IPS-15b (cell line): ENCODE results near the gene COQ8A.
"Not testable (repeated sequence)": the region's sequence is repeated elsewhere in the genome, so short reads cannot be mapped to it uniquely, and the experiment has no call there.

Source experiments
- H3K27me3 ChIP-seq: one replicate; pipeline ENCODE4 v1.6.1; 2013; ENCODE audit warnings: low read length; ENCODE audit not compliant: control insufficient read depth, insufficient read depth
- H3K36me3 ChIP-seq: one replicate; pipeline ENCODE4 v1.6.1; 2013; ENCODE audit warnings: low read length; ENCODE audit not compliant: control insufficient read depth, insufficient read depth
- H3K4me1 ChIP-seq: one replicate; pipeline ENCODE4 v1.6.1; 2013; ENCODE audit warnings: mild to moderate bottlenecking, low read length; ENCODE audit not compliant: control insufficient read depth, insufficient read depth
- H3K4me3 ChIP-seq: one replicate; pipeline ENCODE4 v1.5.1; 2013; ENCODE audit warnings: low read depth, low read length
- H3K9ac ChIP-seq: one replicate; pipeline ENCODE4 v1.6.1; 2013; ENCODE audit warnings: low read depth, mild to moderate bottlenecking, low read length
- H3K9me3 ChIP-seq: one replicate; pipeline ENCODE4 v1.6.1; 2013; ENCODE audit warnings: mild to moderate bottlenecking, low read length; ENCODE audit not compliant: control insufficient read depth, insufficient read depth

Gene COQ8A

DNA sequence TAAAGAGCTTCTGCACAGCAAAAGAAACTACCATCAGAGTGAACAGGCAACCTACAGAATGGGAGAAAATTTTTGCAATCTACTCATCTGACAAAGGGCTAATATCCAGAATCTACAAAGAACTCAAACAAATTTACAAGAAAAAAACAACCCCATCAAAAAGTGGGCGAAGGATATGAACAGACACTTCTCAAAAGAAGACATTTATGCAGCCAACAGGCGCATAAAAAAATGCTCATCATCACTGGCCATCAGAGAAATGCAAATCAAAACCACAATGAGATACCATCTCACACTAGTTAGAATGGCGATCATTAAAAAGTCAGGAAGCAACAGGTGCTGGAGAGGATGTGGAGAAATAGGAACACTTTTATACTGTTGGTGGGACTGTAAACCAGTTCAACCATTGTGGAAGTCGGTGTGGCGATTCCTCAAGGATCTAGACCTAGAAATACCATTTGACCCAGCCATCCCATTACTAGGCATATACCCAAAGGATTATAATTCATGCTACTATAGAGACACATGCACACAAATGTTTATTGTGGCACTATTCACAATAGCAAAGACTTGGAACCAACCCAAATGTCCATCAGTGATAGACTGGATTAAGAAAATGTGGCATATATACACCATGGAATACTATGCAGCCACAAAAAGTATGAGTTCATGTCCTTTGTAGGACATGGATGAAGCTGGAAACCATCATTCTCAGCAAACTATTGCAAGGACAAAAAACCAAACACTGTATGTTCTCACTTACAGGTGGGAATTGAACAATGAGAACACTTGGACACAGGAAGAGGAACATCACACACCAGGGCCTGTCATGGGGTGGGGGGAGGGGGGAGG lies 10.6 kb upstream of the COQ8A start:
- not testable (repeated sequence) for H3K4me3 ChIP-seq, H3K4me1 ChIP-seq, H3K9ac ChIP-seq, H3K27me3 ChIP-seq, H3K9me3 ChIP-seq, H3K36me3 ChIP-seq

DNA sequence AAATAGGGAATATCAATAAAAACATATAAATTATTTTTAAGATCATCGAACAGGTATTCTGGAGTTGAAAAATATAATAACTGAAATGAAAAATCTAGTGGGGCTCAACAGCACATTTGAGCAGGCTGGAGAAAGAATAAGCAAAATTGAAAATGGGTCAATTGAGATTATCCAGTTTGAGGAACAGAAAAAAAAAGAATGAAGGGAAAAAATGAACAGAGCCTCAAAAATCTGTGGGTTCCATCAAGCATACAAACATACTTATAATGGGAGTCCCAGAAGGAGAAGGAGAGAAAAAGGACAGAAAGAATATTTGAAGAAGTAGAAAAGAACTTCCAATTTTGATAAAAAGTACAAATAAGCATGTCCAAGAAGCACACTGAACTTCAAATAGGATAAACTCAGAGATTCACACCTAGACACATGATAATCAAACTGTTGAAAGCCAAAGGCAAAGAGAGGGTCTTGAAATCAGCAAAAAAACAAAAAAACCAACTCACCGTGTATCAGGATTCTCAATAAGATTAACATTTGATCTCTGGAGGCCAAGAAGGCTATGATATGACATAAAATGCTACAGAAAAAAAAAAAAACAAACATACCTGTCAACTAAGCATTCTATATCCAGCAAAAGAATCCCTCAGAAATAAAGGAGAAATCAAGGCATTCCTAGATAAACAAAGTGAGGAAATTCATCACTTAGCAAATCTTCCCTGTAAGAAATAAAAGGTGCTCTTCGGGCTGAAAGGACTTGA lies 5.4 kb upstream of the COQ8A start:
- Histone ChIP-seq H3K36me3 (no peaks in the 10 kb centered on the region), H3K9me3 (no peaks in the 10 kb centered on the region), H3K9ac (no peak overlapping the region), H3K4me1 (no peaks in the 10 kb centered on the region), H3K4me3 (no peak overlapping the region), H3K27me3 (no peaks in the 10 kb centered on the region)

DNA sequence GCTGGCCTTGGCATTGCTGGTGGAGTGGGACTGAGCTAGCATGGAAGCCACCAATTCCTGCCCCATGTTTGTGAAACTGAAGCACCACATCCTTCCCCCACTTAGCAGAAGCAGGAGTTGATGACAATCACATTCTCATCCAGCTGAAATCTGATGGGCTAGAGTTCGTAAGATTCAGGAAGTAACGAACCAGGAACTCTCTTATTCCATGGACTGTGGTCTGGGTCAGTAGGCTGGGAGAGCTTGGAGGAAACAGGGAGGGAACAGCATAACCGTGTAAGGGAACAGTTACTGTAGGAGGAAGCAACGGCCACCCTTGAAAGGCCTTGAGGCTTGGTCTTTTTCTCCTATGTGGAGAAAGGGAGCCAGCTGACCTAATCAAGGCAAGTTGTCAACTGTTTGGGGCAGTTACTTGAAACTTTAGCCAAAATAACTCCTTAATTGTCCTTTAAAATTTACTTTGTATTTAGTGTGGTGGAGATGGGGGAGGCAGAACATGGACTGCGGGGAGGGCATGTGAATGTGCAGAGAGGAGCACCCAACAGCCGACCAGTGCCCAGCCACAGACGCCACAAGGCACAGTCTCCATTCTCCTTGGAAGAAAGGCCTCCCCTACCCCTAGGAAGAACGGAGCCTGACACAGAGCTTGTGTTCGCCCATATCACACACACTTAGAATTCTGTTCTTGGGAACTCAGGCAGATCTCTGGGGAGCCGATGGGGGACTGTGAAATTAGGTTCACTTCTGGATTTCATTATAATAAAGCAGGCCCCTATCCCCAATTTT lies 2.0 kb upstream of the COQ8A start:
- H3K4me1 ChIP-seq = no peaks in the 10 kb centered on the region
- H3K9me3 ChIP-seq = no peaks in the 10 kb centered on the region
- H3K4me3 ChIP-seq = no peak overlapping the region
- H3K36me3 ChIP-seq = no peaks in the 10 kb centered on the region
- H3K9ac ChIP-seq = no peak overlapping the region
- peaks cover 7% of the 10 kb centered on the region for H3K27me3 ChIP-seq

DNA sequence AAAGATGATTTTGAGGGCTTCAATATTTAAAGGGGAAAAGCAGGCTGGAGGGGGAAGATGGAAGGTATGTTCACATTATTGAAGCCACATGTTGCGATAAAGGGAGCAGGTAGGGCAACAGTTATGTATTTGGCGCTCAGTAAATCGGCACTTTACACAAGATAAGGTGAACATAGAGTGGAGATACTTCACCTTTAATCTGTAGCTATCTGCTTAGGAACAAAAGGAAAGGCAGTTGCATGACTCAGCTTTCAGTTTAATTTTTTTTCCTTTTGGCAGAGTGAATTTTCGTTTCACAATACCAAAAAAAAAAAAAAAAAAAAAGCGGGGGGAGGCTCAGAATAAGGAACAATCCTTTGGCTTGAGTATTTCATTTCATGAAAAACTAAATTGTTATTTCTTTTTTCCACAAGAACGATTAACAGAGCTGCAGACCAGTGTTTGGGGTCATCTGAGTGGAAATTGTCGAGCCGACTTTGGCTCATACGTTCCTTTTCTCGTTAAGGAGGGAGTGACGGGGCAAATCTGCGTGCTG lies 1.1 kb upstream of the COQ8A start:
- Histone ChIP-seq H3K4me1 (no peaks in the 10 kb centered on the region), H3K9me3 (no peaks in the 10 kb centered on the region), H3K27me3 (peaks cover 7% of the 10 kb centered on the region), H3K4me3 (peak overlapping the region; percentile 60), H3K9ac (no peak overlapping the region), H3K36me3 (no peaks in the 10 kb centered on the region)

DNA sequence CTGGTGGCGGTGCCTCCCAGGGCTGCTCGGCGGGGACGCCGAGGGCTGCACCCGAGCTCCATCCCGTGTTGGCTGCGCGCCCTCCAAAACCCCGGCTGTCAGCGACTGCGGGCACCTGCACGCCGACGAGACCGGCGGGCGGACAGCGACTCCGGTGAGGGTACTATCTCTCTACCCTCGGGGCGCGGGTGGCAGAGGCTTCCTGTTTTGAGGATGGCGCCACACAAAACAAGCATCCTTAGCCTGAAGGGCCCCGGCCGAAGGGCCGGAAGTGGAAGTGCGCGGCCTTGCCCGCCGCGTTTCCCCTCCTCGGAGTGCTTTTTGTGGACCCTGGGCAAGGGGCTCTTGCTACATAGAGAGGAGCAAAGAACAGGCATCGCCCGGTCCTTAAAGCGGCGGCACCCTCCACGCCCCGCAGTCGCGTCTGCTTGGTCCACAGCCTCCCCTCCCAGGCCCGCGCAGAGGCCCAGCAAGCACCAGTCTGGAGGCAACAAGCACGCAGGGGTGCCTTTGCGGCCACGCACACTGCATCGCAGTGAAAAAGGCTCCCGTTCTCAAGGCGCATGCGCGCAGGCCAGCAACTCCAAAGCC lies 561 bp upstream of the COQ8A start:
- Histone ChIP-seq H3K4me1 (no peaks in the 10 kb centered on the region), H3K36me3 (no peaks in the 10 kb centered on the region), H3K27me3 (peaks cover 7% of the 10 kb centered on the region), H3K4me3 (peak overlapping the region; percentile 60), H3K9ac (no peak overlapping the region), H3K9me3 (no peaks in the 10 kb centered on the region)

DNA sequence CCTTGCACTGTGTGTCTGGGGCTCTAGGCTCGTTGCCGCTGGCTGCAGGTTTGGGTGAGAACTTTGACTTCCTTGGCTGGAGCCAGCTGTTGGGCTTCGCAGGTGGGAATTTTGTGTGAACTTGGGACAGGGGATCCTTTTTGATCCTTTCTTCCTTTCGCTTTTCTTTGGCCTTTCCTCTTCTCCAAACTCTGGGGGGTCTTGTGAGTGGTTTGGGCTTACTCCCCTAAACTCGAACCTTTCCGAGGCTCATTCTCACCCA lies 643 bp downstream of the COQ8A start:
- no peaks in the 10 kb centered on the region for H3K36me3 ChIP-seq
- H3K4me3 ChIP-seq = peak overlapping the region; percentile 44
- no peak overlapping the region for H3K9ac ChIP-seq
- H3K4me1 ChIP-seq = no peaks in the 10 kb centered on the region
- no peaks in the 10 kb centered on the region for H3K9me3 ChIP-seq
- H3K27me3 ChIP-seq = peaks cover 7% of the 10 kb centered on the region

DNA sequence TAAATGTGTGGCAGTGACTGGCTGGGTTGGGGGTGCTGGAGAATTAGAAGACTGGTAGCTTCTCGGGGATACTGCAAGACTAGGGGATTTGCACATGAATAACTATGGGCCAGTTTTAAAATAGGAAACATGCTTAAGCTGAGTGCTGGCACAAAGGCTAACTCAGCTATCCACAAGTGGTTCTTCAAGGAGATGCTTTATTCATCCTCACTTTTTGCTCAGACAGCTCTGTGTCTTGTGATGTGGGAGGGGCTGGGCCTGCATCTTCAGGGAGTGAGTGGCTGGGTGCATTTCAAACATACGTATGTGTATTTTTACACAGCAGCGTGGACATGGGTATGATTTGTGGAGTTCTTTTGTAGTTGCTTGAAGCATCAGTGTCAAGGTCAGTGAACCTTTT lies 2.3 kb downstream of the COQ8A start:
- Histone ChIP-seq H3K4me1 (no peaks in the 10 kb centered on the region), H3K36me3 (no peaks in the 10 kb centered on the region), H3K9ac (no peak overlapping the region), H3K9me3 (no peaks in the 10 kb centered on the region), H3K27me3 (peaks cover 7% of the 10 kb centered on the region), H3K4me3 (no peak overlapping the region)

DNA sequence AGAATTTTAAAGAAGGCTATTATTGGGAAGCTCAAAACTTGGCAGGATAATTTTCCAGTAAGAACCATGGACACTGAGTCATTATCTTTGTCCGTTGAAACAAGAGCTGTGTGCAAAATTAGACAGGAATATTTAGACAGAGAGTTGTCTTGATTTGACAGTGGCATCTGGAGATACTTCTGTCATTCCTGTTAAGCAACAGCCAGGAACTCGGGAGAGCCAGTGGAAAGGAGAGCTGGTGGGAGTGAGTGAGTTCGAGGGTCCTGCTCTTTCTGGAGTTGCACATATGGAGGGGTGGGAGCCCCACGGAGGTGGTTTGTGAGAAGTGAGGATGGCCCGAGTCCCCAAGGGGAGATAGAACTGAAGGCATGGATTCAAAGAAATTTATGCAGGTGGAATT lies 3.1 kb downstream of the COQ8A start:
- H3K4me1 ChIP-seq = no peaks in the 10 kb centered on the region
- no peak overlapping the region for H3K4me3 ChIP-seq
- H3K9ac ChIP-seq = no peak overlapping the region
- H3K9me3 ChIP-seq = no peaks in the 10 kb centered on the region
- H3K36me3 ChIP-seq = no peaks in the 10 kb centered on the region
- H3K27me3 ChIP-seq = peaks cover 7% of the 10 kb centered on the region

DNA sequence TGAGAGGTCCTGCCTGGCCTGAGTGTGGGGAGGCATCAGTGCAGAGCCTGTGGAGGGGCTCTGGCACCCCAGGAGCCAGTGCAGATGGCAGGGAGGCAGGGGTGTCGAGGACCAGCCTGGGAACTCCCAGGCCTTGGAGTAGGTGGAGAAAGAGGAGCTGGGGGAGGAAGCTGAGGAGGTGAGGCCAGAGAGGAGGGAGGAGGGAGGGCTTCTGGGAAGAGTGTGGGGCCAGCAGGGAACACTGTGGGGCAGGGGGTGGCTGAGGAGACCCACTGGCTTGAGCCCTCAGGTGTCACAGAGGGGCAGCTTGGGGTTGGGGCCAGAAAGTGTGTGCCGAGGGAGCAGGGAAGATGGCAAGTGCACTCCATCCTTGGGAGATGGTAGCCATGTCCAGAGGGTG lies 3.8 kb downstream of the COQ8A start:
- no peaks in the 10 kb centered on the region for H3K4me1 ChIP-seq
- H3K36me3 ChIP-seq = no peaks in the 10 kb centered on the region
- no peaks in the 10 kb centered on the region for H3K9me3 ChIP-seq
- H3K27me3 ChIP-seq = peaks cover 7% of the 10 kb centered on the region
- no peak overlapping the region for H3K4me3 ChIP-seq
- H3K9ac ChIP-seq = no peak overlapping the region

DNA sequence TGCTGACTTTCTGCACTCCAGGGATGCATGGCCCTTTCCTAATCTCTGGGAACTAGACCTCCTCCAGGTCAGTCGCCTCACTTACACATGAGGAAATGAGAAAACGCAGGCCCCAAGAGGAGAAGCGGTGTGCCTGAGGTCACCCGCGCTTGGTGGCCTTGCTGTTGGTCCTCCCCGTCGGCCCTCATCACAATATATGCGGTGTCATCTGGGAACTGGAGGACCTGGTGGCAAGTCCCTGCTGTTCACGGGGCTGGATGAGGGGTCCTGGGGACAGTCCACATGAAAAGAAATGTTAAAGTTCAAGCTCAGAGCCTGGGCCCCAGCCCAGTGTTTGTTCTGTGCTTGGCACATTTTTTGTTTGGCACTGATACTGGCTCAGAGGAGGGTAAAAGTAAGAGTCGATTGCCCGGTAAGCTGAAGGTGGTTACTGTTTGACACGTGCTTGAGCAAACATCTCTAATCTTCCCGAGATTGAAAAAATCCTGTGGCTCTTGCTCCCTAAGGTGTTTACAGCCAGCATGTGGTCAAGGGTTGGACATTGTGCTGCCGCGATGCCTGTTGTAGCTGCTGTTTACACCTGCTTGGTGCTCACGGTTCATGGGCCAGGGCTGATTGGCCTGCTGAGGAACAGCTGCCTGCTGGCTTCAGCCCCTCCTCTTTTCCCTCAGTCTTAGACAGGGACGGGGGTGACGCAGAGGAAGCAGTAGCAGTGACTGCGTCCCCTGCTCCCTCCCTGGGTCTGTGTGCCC lies 5.2 kb downstream of the COQ8A start:
- Histone ChIP-seq H3K27me3 (peaks cover 7% of the 10 kb centered on the region), H3K36me3 (no peaks in the 10 kb centered on the region), H3K9me3 (no peaks in the 10 kb centered on the region), H3K4me3 (no peak overlapping the region), H3K4me1 (no peaks in the 10 kb centered on the region), H3K9ac (no peak overlapping the region)

DNA sequence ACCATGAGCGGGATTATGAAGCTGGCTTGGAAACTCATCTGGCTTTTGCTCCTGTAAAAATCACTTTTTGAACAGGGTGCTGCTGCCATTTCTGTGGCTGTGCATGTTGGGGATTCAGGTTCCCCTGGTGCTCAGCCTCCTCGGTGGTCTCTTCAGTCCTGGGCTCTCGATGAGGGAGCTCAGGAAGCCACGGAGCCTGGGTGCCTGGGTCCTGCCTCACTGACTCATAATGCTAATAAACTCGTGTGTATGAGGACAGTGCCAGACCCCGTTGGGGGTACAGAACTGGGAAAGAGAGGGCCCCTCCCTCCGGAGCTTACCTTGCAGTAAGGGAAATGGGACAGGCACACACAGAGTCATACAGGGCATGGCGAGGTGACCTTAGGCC lies 5.8 kb downstream of the COQ8A start:
- Histone ChIP-seq H3K4me3 (no peak overlapping the region), H3K4me1 (no peaks in the 10 kb centered on the region), H3K9ac (no peak overlapping the region), H3K27me3 (peaks cover 4% of the 10 kb centered on the region), H3K9me3 (no peaks in the 10 kb centered on the region), H3K36me3 (no peaks in the 10 kb centered on the region)
